ENCODE results near the gene XCL1.

Gene XCL1

GRCh38 chr1:168623831-168624230, 47.4 kb downstream of the XCL1 start:
- H3K27ac ChIP-seq: no peak overlapping the region
- no peak for TF ChIP-seq CTCF (conservative IDR thresholded peaks at IDR 0.05; ENCODE audit: low read depth)
- POLR2A ChIA-PET (ENCODE audit: low non-redundant PET): no interaction called here
- DNase-seq (ENCODE audit: low spot score): no peak
- CTCF ChIA-PET: no interaction called here

GRCh38 chr1:168626326-168626725, 49.9 kb downstream of the XCL1 start:
- no peak for TF ChIP-seq CTCF (conservative IDR thresholded peaks at IDR 0.05; ENCODE audit: low read depth)
- DNase-seq (ENCODE audit: low spot score): no peak
- POLR2A ChIA-PET (ENCODE audit: low non-redundant PET): no interaction called here
- CTCF ChIA-PET: interaction anchor here (0.6 kb wide), 1 partner anchor 26 kb away, joined by 4 read pairs; no protein-coding TSS in a partner anchor
- H3K27ac ChIP-seq: no peak overlapping the region

- no peak for TF ChIP-seq CTCF (conservative IDR thresholded peaks at IDR 0.05; ENCODE audit: low read depth)
- no peak overlapping the region for H3K27ac ChIP-seq
- ChIA-PET POLR2A (ENCODE audit: low non-redundant PET) (no interaction called here), CTCF (interaction anchor here (0.7 kb wide), 1 partner anchor 203 kb away, joined by 3 read pairs; no protein-coding TSS in a partner anchor)
- DNase-seq (ENCODE audit: low spot score): no peak
Measured at GRCh38 chr1:168627370-168627769, 51.0 kb downstream of the XCL1 start.

GRCh38 chr1:168628807-168629206, 52.4 kb downstream of the XCL1 start:
- H3K27ac ChIP-seq: no peak overlapping the region
- ChIA-PET CTCF (no interaction called here), POLR2A (ENCODE audit: low non-redundant PET) (no interaction called here)
- peak; percentile 86 for DNase-seq (ENCODE audit: low spot score)
- no peak for TF ChIP-seq CTCF (conservative IDR thresholded peaks at IDR 0.05; ENCODE audit: low read depth)

- ChIA-PET POLR2A (ENCODE audit: low non-redundant PET) (no interaction called here), CTCF (no interaction called here)
- H3K27ac ChIP-seq: no peak overlapping the region
- no peak for TF ChIP-seq CTCF (conservative IDR thresholded peaks at IDR 0.05; ENCODE audit: low read depth)
- no peak for DNase-seq (ENCODE audit: low spot score)
Measured at GRCh38 chr1:168629466-168629865, 53.1 kb downstream of the XCL1 start.
